B cell (primary cell): ENCODE results near the gene ADGRB2. TPM values are rescaled to one million over a fixed set of nuclear protein-coding genes. Genes with fewer than 3 reads are reported as not detected.

Source experiments
- ATAC-seq: fragments of 200-7000 bp; cut with Tn5 transposase; one replicate; pipeline ENCODE4 v1.10.0; 2021; ENCODE audit warnings: low read depth, mild to moderate bottlenecking, moderate number of reproducible peaks, moderate library complexity
- CTCF ChIA-PET: fragments of 350-600 bp; sonication (Branson Sonifier 250); formaldehyde crosslinking; loops from one replicate; lab custom pipeline; 2021; ENCODE audit warnings: antibody characterized with exemption, inconsistent platforms; lab: Charles Lee
- POLR2A ChIA-PET: fragments of 350-600 bp; sonication (Branson Sonifier 250); formaldehyde crosslinking; loops from one replicate; lab custom pipeline; 2021; ENCODE audit warnings: antibody characterized with exemption; lab: Charles Lee
- DNase-seq: peaks from one replicate; pipeline ENCODE4 v3.0.0; 2013
- H2AFZ ChIP-seq: 2 replicates; pipeline ENCODE4 v1.6.1; 2012; ENCODE audit warnings: mild to moderate bottlenecking, low read depth, low read length; ENCODE audit not compliant: insufficient read depth, poor library complexity, severe bottlenecking
- H3K27ac ChIP-seq, 2 donors: 1 replicate in 1 of 2; 2 replicates in 1 of 2; pipeline ENCODE4 v1.5.1; 2012 to 2013; ENCODE audit warnings: low read length in 2 of 2, mild to moderate bottlenecking in 2 of 2, moderate library complexity in 1 of 2
- H3K27me3 ChIP-seq, 4 experiments: fragments of 200-600 bp in 1 of 4; sonication (generic) in 1 of 4; replicated peaks in 1 of 4; 1 replicate in 2 of 4; 2 replicates in 2 of 4; pipeline versions ENCODE4 v1.6.1 to v1.7.0; 2013 to 2016; ENCODE audit warnings: low read length in 3 of 4, mild to moderate bottlenecking in 2 of 4, mixed read lengths in 1 of 4, moderate library complexity in 1 of 4; ENCODE audit not compliant: insufficient read depth in 4 of 4, control insufficient read depth in 3 of 4; ENCODE audit errors: control extremely low read depth in 1 of 4
- H3K36me3 ChIP-seq, 2 experiments: replicated peaks in 1 of 2; 1 replicate in 1 of 2; 2 replicates in 1 of 2; pipeline versions ENCODE4 v1.6.1 to v1.7.1; 2013; ENCODE audit warnings: low read length in 1 of 2; ENCODE audit not compliant: insufficient read depth in 2 of 2, control insufficient read depth in 1 of 2; ENCODE audit errors: control extremely low read depth in 1 of 2, extremely low read depth in 1 of 2
- H3K4me1 ChIP-seq, 2 donors: fragments of 200-600 bp in 1 of 2; sonication (generic) in 1 of 2; 1 replicate in 1 of 2; 2 replicates in 1 of 2; pipeline versions ENCODE4 v1.5.1 to v1.6.1; 2013 to 2017; ENCODE audit warnings: low read length in 2 of 2; ENCODE audit not compliant: control insufficient read depth in 2 of 2, insufficient read depth in 2 of 2
- H3K4me2 ChIP-seq: replicated peaks from 2 replicates; pipeline ENCODE3; 2012; ENCODE audit warnings: mild to moderate bottlenecking, low read depth, low read length; ENCODE audit not compliant: poor library complexity, severe bottlenecking
- H3K4me3 ChIP-seq, 5 experiments: fragments of 200-600 bp in 1 of 5; sonication (generic) in 1 of 5; 1 replicate in 3 of 5; 2 replicates in 2 of 5; pipeline versions ENCODE4 v1.5.1 to v1.7.0; 2011 to 2016; ENCODE audit warnings: low read length in 4 of 5, mild to moderate bottlenecking in 4 of 5, low read depth in 2 of 5, control low read depth in 1 of 5, moderate library complexity in 1 of 5; ENCODE audit not compliant: insufficient read depth in 1 of 5; ENCODE audit errors: control extremely low read depth in 1 of 5, extremely low read depth in 1 of 5
- H3K79me2 ChIP-seq: fragments of 200-600 bp; sonication (generic); one replicate; pipeline ENCODE4 v1.6.0; 2016; ENCODE audit warnings: low read length; ENCODE audit not compliant: control insufficient read depth, insufficient read depth
- H3K9ac ChIP-seq: fragments of 200-600 bp; sonication (generic); 2 replicates; pipeline ENCODE4 v1.6.1; 2017; ENCODE audit warnings: mild to moderate bottlenecking, low read length, moderate library complexity
- H3K9me3 ChIP-seq, 3 donors: one replicate each; pipeline versions ENCODE4 v1.6.1 to v1.7.1; 2013; ENCODE audit warnings: low read length in 2 of 3; ENCODE audit not compliant: control insufficient read depth in 2 of 3, insufficient read depth in 1 of 3; ENCODE audit errors: control extremely low read depth in 1 of 3
- H4K20me1 ChIP-seq: 2 replicates; pipeline ENCODE4 v1.6.0; 2012; ENCODE audit warnings: mild to moderate bottlenecking, low read length; ENCODE audit not compliant: insufficient read depth, control insufficient read depth, poor library complexity, severe bottlenecking
- H3K27ac Mint-ChIP-seq: one replicate; pipeline ENCODE4 v1.8.0; 2021; ENCODE audit warnings: mixed read lengths
- H3K27me3 Mint-ChIP-seq: one replicate; pipeline ENCODE4 v1.8.0; 2021; ENCODE audit warnings: mixed read lengths
- H3K4me1 Mint-ChIP-seq: one replicate; pipeline ENCODE4 v1.8.0; 2021; ENCODE audit warnings: mixed read lengths
- H3K4me3 Mint-ChIP-seq: one replicate; pipeline ENCODE4 v1.8.0; 2021; ENCODE audit warnings: mixed read lengths
- H3K9me3 Mint-ChIP-seq: one replicate; pipeline ENCODE4 v1.8.0; 2022; ENCODE audit warnings: mixed read lengths; ENCODE audit not compliant: insufficient read depth
- CTCF ChIP-seq: fragments of 200-600 bp; IDR thresholded peaks from one replicate; pipeline ENCODE4 v1.8.0; 2022; ENCODE audit warnings: antibody characterized with exemption, mild to moderate bottlenecking
- EZH2 ChIP-seq: IDR thresholded peaks from 2 replicates; pipeline ENCODE4 v1.6.1; 2012; ENCODE audit warnings: borderline replicate concordance, low read depth, mild to moderate bottlenecking, moderate library complexity, low read length; ENCODE audit not compliant: insufficient read depth, poor library complexity, severe bottlenecking
- WGBS: methylation state at CpG from one replicate; pipeline ENCODE4 v1.1.5; 2013; ENCODE audit warnings: missing lambda C conversion rate; ENCODE audit not compliant: insufficient coverage; 5-methylcytosine and 5-hydroxymethylcytosine counted together
- intact Hi-C: fragments of 100-400 bp; cut with micrococcal nuclease; formaldehyde crosslinking; loops from one replicate; pipeline ENCODE4 v1.10.0; 2022
- polyA plus RNA-seq: library from polyadenylated mRNA; depleted of rRNA; stranded (reverse); fragments of >200 nt; gene quantifications from 2 replicates; pipeline ENCODE4 v1.2.3, GENCODE V29; 2012
- total RNA-seq, 2 donors: library from RNA; stranded (reverse); fragments of 120-200 nt in 1 of 2; gene quantifications; 1 replicate in 1 of 2; 2 replicates in 1 of 2; pipeline versions ENCODE4 v1.2.3 to v1.2.4, GENCODE V29; 2013 to 2022

The ADGRB2 gene
- total and polyA plus RNA-seq, 2 donors (not counting 1 experiment from before 2014, with no cell fraction given): 1.9 to 2.7 TPM

- CTCF ChIA-PET: interaction anchor here (1.1 to 1.4 kb wide), 4 partner anchors 12 to 194 kb away, joined by 4 to 11 read pairs (median 4); no protein-coding TSS in a partner anchor
- peaks cover 0 to 6% (median 0%) of the 10 kb centered on the region in 3 donors for H3K9me3 ChIP-seq
- H4K20me1 ChIP-seq: no peaks in the 10 kb centered on the region
- H3K27me3 Mint-ChIP-seq: peaks cover 29% of the 10 kb centered on the region
- intact Hi-C loops: loop anchor here (5.0 kb wide), 1 partner anchor 123 kb away; no protein-coding TSS in a partner anchor
- H3K27ac ChIP-seq: no peak overlapping the region
- H3K4me3 Mint-ChIP-seq: no peak overlapping the region
- POLR2A ChIA-PET: no interaction called here
- DNase-seq (no peak), ATAC-seq (no peak)
- H3K4me2 ChIP-seq: no peak overlapping the region
- 93% methylated on average over 9 of the region's 12 CpGs for WGBS
- H3K9me3 Mint-ChIP-seq: no peaks in the 10 kb centered on the region
- H3K79me2 ChIP-seq: no peaks in the 10 kb centered on the region
- peaks cover 42% of the 10 kb centered on the region in 2 donors for H3K4me1 ChIP-seq
- H2AFZ ChIP-seq: no peak overlapping the region
- no peak overlapping the region for H3K4me3 ChIP-seq
- H3K27ac Mint-ChIP-seq: peak overlapping the region; percentile 5
- no peak overlapping the region for H3K9ac ChIP-seq
- H3K36me3 ChIP-seq: no peaks in the 10 kb centered on the region
- peaks cover 43% of the 10 kb centered on the region for H3K4me1 Mint-ChIP-seq
- TF ChIP-seq CTCF: no peak
- no peak for TF ChIP-seq EZH2
- H3K27me3 ChIP-seq: peaks cover 0 to 38% (median 24%) of the 10 kb centered on the region in 4 experiments
These were observed 5.7 kb upstream of the ADGRB2 start for GRCh38 chr1:31769720-31770390.
